NT2/D1 (cell line): Measurements from ENCODE around the gene SLC38A7.

Source experiments
- SUZ12 ChIP-seq: IDR thresholded peaks from 2 replicates; pipeline ENCODE4 v1.6.1; 2011; ENCODE audit not compliant: insufficient read length, insufficient read depth; ENCODE audit errors: extremely low read depth
- YY1 ChIP-seq: IDR thresholded peaks from 2 replicates; pipeline ENCODE4 v1.6.1; 2011; ENCODE audit not compliant: insufficient read length, insufficient read depth
- ZNF274 ChIP-seq: IDR thresholded peaks from 2 replicates; pipeline ENCODE4 v1.6.1; 2011; ENCODE audit warnings: mild to moderate bottlenecking, low read depth, low read length

DNA sequence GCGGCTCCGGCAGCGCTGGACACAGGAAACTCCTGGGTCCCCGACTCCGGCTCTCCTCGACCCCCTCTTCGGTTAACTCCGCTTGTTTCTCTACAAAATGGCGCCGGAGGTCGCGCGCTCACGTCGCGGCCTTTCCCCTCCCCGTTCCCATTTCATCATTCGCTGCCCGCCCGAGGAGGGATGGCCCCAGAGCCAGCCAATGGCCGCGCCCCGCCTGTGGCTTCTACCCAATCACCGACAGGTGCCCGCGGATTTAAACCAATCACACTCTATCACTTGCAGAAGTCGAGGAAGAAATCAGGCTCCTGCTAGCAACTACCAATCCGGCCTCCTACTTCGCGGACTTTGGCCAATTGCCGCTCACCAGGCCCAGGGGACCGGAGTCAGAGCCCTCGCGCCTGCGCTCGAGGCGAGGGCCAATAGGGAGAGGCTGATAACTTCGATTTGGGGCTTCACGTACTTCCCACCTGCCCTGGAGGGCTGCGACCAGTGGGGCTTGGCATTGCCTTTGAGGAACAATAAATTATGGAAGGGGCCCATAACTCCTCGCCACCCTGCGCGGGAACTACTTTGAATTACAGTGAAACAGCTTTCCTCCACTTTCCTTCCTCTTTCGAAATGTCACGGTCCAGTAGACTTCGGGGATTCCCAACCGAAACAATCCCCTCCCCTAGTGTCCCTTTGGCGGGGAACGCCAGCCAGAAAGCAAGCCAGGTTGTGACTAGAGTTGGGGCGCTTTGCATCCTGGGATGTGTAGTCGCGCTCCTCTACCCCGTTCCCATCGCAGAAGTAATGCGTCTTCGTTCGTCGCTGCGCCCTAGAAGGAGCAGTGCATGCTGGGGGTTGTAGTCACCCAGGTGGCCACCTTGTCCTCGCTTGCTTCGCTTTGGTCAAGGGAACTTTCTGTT is 54.6 kb downstream of the SLC38A7 start, which contains the start of gene CNOT1:
- TF ChIP-seq SUZ12 = no peak
- TF ChIP-seq YY1 = peak; percentile 73
- TF ChIP-seq ZNF274 = no peak
